GM13976 (cell line): Measurements from ENCODE around the gene ALG13.

Experiments
- DNase-seq: peaks from one replicate; pipeline ENCODE4 v3.0.0; 2012; ENCODE audit warnings: low spot score
- CTCF ChIP-seq: IDR thresholded peaks from 2 replicates; pipeline ENCODE4 v1.5.1; 2012; ENCODE audit warnings: borderline replicate concordance, mild to moderate bottlenecking; ENCODE audit not compliant: insufficient read depth; ENCODE audit errors: extremely low read depth, missing control alignments, control extremely low read depth
- in situ Hi-C: fragments of 300-500 bp; cut with MboI; formaldehyde crosslinking; loops from one replicate; pipeline ENCODE4 v1.12.0; 2022; ENCODE audit warnings: low sequenced_read_pairs, mixed read lengths, inconsistent platforms; ENCODE audit not compliant: unreplicated experiment

ALG13 gene

GRCh38 chrX:111649638-111650037 is 31.3 kb upstream of the ALG13 start:
- in situ Hi-C loops = no loop called here
- no peak for TF ChIP-seq CTCF
- DNase-seq = no peak

- DNase-seq = no peak
- no peak for TF ChIP-seq CTCF
- in situ Hi-C loops = no loop called here
Measured at GRCh38 chrX:111650845-111651244, 30.1 kb upstream of the ALG13 start.

GRCh38 chrX:111652719-111653118 is 28.3 kb upstream of the ALG13 start:
- DNase-seq = no peak
- in situ Hi-C loops = no loop called here
- TF ChIP-seq CTCF = no peak

GRCh38 chrX:111661241-111661640 is 19.7 kb upstream of the ALG13 start:
- DNase-seq = no peak
- in situ Hi-C loops = no loop called here
- no peak for TF ChIP-seq CTCF

GRCh38 chrX:111662292-111662691 is 18.7 kb upstream of the ALG13 start:
- in situ Hi-C loops = no loop called here
- TF ChIP-seq CTCF = no peak
- no peak for DNase-seq

GRCh38 chrX:111671668-111672067 is 9.3 kb upstream of the ALG13 start:
- in situ Hi-C loops = no loop called here

More at GRCh38 chrX:111671668-111672067, 9.3 kb upstream of the ALG13 start:
- no peak for DNase-seq
- TF ChIP-seq CTCF = no peak
